Ishikawa (cell line): ENCODE measurements around the gene ETV6.

ENCODE experiments used
- CEBPB ChIP-seq: IDR thresholded peaks from 2 replicates; pipeline ENCODE4 v1.6.1; 2012
- CREB1 ChIP-seq: IDR thresholded peaks from 2 replicates; pipeline ENCODE4 v1.6.1; 2012; ENCODE audit warnings: low read depth
- EGR1 ChIP-seq: IDR thresholded peaks from 2 replicates; pipeline ENCODE4 v1.6.1; 2012
- EP300 ChIP-seq: IDR thresholded peaks from 2 replicates; pipeline ENCODE4 v1.6.1; 2012; ENCODE audit warnings: borderline replicate concordance
- FOXM1 ChIP-seq: IDR thresholded peaks from 2 replicates; pipeline ENCODE4 v1.6.1; 2012; ENCODE audit warnings: low read depth, borderline replicate concordance
- MAX ChIP-seq: IDR thresholded peaks from 2 replicates; pipeline ENCODE4 v1.6.1; 2012
- NFIC ChIP-seq: IDR thresholded peaks from 2 replicates; pipeline ENCODE4 v1.6.1; 2012
- RAD21 ChIP-seq: IDR thresholded peaks from 2 replicates; pipeline ENCODE4 v1.6.1; 2012; ENCODE audit warnings: low read depth
- REST ChIP-seq: IDR thresholded peaks from 2 replicates; pipeline ENCODE4 v1.6.1; 2012; ENCODE audit warnings: low read depth, mild to moderate bottlenecking
- TAF1 ChIP-seq: IDR thresholded peaks from 2 replicates; pipeline ENCODE4 v1.6.1; 2012; ENCODE audit warnings: low read depth, mild to moderate bottlenecking
- TCF12 ChIP-seq: IDR thresholded peaks from 2 replicates; pipeline ENCODE4 v1.6.1; 2012; ENCODE audit warnings: low read depth
- TEAD4 ChIP-seq: IDR thresholded peaks from 2 replicates; pipeline ENCODE4 v1.6.1; 2012
- YY1 ChIP-seq: IDR thresholded peaks from 2 replicates; pipeline ENCODE4 v1.6.1; 2012; ENCODE audit warnings: low read depth
- TF ChIP-seq, protein P1 (sequence below): IDR thresholded peaks from 2 replicates; pipeline ENCODE4 v1.6.1; 2012

Gene ETV6

DNA sequence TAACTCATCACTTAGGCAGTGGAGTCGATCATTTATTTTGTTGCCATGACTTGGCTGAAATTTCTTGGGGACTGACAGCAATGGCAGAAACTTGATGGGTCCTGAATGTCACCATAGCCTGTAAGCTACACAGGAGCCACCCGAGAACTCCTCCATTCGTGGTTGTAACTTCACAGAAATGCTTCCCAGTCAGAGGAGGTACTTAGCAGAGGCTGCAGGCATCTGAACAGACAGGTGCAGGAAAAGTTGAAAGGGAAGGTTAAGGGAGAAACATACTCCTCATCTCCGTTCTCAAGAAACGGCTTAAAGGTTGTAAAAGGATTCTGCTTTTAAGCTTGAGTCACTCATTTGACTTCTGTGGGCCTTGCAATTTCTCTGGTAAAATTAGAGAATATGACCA, 47.7 kb downstream of the ETV6 start:
- TF ChIP-seq REST (no peak), FOXM1 (no peak), EP300 (no peak), NFIC (no peak), MAX (no peak), TCF12 (no peak), RAD21 (no peak), EGR1 (no peak), CREB1 (no peak), TEAD4 (no peak), CEBPB (no peak)

DNA sequence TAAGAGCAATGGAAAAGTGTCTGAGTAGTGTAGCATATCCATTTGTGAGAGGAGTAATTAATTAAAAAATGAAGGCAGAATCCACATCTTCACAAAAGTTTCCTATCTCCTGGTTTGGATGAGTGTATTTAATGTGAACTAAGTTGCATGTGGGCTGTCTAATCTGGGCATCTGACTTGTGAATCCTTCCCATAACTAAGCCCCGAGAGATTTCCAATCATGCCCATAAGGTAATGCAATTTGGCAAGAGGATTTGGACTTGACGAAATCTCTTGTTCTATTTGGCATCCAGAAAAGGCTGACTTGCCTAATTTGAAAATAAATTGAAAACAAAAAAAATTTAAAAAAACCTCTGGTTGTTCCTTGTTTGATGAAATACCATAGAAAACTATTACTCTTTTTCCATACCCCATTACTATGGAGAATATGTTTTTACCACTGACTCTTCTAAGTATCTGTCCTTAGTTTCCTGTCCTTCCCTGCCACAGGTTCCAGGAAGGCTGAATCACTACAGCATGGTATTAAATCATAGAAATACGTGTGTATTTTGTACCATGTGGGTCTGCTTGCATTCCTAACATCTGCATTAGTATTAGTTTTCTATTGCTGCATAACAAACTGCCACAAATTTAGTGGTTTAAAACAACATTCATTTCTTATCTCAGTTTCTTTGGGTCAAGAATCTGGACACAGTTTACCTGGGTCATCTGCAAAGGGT, 48.4 kb downstream of the ETV6 start:
- TF ChIP-seq EGR1 = no peak
- no peak for TF ChIP-seq REST
- TF ChIP-seq YY1 = no peak
- TF ChIP-seq NFIC = no peak
- no peak for TF ChIP-seq FOXM1
- TF ChIP-seq TCF12 = no peak
- no peak for TF ChIP-seq MAX

DNA sequence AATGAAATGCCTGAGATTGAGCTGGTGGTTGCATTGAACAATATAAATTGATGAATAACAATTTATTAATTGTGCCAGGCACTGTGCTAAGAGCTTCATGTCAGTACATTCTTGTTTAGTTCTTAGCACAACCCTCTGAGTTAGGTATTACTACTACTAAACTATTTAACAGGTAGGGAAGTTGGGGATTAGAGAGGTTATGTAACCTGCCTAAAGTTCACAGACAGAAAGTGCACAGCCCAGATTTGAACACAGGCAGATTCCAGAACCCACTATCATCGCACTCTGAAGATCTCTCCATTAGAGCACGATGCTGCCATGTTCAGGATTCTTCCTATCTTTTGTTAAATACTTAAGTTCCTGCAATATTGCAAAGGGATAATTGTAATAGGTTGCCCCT, 49.3 kb downstream of the ETV6 start:
- no peak for TF ChIP-seq TCF12
- no peak for TF ChIP-seq EGR1
- TF ChIP-seq RAD21 = no peak
- no peak for TF ChIP-seq YY1
- TF ChIP-seq MAX = no peak
- no peak for TF ChIP-seq REST
- no peak for TF ChIP-seq CEBPB
- TF ChIP-seq CREB1 = no peak
- TF ChIP-seq TEAD4 = no peak
- TF ChIP-seq EP300 = no peak
- TF ChIP-seq, protein P1, sequence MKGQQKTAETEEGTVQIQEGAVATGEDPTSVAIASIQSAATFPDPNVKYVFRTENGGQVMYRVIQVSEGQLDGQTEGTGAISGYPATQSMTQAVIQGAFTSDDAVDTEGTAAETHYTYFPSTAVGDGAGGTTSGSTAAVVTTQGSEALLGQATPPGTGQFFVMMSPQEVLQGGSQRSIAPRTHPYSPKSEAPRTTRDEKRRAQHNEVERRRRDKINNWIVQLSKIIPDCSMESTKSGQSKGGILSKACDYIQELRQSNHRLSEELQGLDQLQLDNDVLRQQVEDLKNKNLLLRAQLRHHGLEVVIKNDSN = no peak
- TF ChIP-seq NFIC = no peak
- no peak for TF ChIP-seq FOXM1
- TF ChIP-seq TAF1 = no peak

DNA sequence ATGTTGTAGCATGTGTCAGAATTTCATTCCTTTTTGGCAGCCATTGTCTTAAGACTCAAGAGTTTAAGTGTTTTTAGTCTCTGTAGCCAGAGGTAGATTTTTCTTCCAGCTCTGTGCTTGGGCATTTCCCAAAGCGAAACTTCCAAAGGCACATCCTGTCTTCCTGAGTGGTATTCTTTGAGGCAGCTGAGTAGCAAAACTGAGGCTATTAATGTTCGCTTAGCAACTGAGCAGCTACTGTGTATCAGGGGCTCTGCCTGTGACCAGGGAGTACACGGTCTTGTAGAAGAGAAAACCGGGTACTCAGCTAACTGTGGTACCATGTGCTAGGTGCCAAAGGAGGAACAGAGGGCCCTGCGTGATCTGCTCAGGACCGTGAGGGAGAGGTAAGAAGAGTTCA, 52.0 kb downstream of the ETV6 start:
- TF ChIP-seq YY1 = no peak
- no peak for TF ChIP-seq EP300
- no peak for TF ChIP-seq NFIC
- TF ChIP-seq TEAD4 = no peak
- no peak for TF ChIP-seq CEBPB
- no peak for TF ChIP-seq TCF12
- TF ChIP-seq, protein P1 = no peak
- no peak for TF ChIP-seq CREB1
- no peak for TF ChIP-seq MAX
- no peak for TF ChIP-seq EGR1
- no peak for TF ChIP-seq REST
